Astrocyte (in vitro differentiated cells and primary cell): ENCODE results near the gene FHL2. TPM values are rescaled to one million over a fixed set of nuclear protein-coding genes. Genes with fewer than 3 reads are reported as not detected.
A peak's percentile ranks its signal among the peaks of the same experiment; 100 is the strongest.

Experiments used
- DNase-seq: peaks from one replicate; pipeline ENCODE4 v3.0.0-alpha.2; 2010; ENCODE audit warnings: low read depth
- FAIRE-seq: peaks from 2 replicates; lab custom pipeline; 2011; peaks lifted over from hg19 to GRCh38; lab: Jason Lieb, UNC
- H2AFZ ChIP-seq: 2 replicates; pipeline ENCODE4 v1.6.0; 2012; ENCODE audit warnings: low read depth, low read length, inconsistent platforms
- H3K27ac ChIP-seq: 2 replicates; pipeline ENCODE4 v1.5.1; 2011; ENCODE audit warnings: low read depth, low read length, inconsistent platforms
- H3K27me3 ChIP-seq: 2 replicates; pipeline ENCODE4 v1.6.0; 2011; ENCODE audit warnings: low read length, inconsistent platforms; ENCODE audit not compliant: insufficient read depth
- H3K36me3 ChIP-seq: 2 replicates; pipeline ENCODE4 v1.5.1; 2011; ENCODE audit warnings: low read length, inconsistent platforms; ENCODE audit not compliant: insufficient read depth
- H3K4me1 ChIP-seq: 2 replicates; pipeline ENCODE4 v1.5.1; 2011; ENCODE audit warnings: low read length, inconsistent platforms; ENCODE audit not compliant: insufficient read depth
- H3K4me2 ChIP-seq: 2 replicates; pipeline ENCODE4 v1.6.0; 2012; ENCODE audit warnings: low read length, inconsistent platforms
- H3K4me3 ChIP-seq: 2 replicates; pipeline ENCODE4 v1.5.1; 2011; ENCODE audit warnings: low read depth, mild to moderate bottlenecking, low read length, inconsistent platforms; ENCODE audit not compliant: insufficient read depth
- H3K79me2 ChIP-seq: 2 replicates; pipeline ENCODE4 v1.6.0; 2012; ENCODE audit warnings: mild to moderate bottlenecking, low read length, inconsistent platforms; ENCODE audit not compliant: insufficient read depth
- H3K9ac ChIP-seq: 2 replicates; pipeline ENCODE4 v1.6.0; 2012; ENCODE audit warnings: mild to moderate bottlenecking, low read length, inconsistent platforms
- H3K9me3 ChIP-seq: 2 replicates; pipeline ENCODE4 v1.5.1; 2012; ENCODE audit warnings: low read depth, mild to moderate bottlenecking, low read length, inconsistent platforms; ENCODE audit not compliant: insufficient read depth
- H4K20me1 ChIP-seq: 2 replicates; pipeline ENCODE4 v1.6.0; 2012; ENCODE audit warnings: low read length, inconsistent platforms; ENCODE audit not compliant: insufficient read depth
- H3K27ac Mint-ChIP-seq: one replicate; pipeline ENCODE4 v1.8.0; 2021; ENCODE audit warnings: mild to moderate bottlenecking, mixed read lengths; ENCODE audit not compliant: unreplicated experiment
- H3K27me3 Mint-ChIP-seq: one replicate; pipeline ENCODE4 v1.8.0; 2021; ENCODE audit warnings: low read depth, mixed read lengths; ENCODE audit not compliant: unreplicated experiment
- H3K36me3 Mint-ChIP-seq: one replicate; pipeline ENCODE4 v1.8.0; 2021; ENCODE audit warnings: low read depth, mixed read lengths; ENCODE audit not compliant: unreplicated experiment
- H3K4me1 Mint-ChIP-seq: one replicate; pipeline ENCODE4 v1.8.0; 2021; ENCODE audit warnings: low read depth, mixed read lengths; ENCODE audit not compliant: unreplicated experiment
- H3K4me3 Mint-ChIP-seq: one replicate; pipeline ENCODE4 v1.8.0; 2021; ENCODE audit warnings: mild to moderate bottlenecking, moderate library complexity, mixed read lengths; ENCODE audit not compliant: unreplicated experiment
- H3K9me3 Mint-ChIP-seq: one replicate; pipeline ENCODE4 v1.8.0; 2021; ENCODE audit warnings: mild to moderate bottlenecking, mixed read lengths; ENCODE audit not compliant: unreplicated experiment
- CTCF ChIP-seq: IDR thresholded peaks from 2 replicates; pipeline ENCODE4 v1.5.1; 2011; ENCODE audit warnings: low read depth, mild to moderate bottlenecking, inconsistent platforms, low read length, moderate library complexity; ENCODE audit not compliant: insufficient read depth
- EZH2 ChIP-seq: IDR thresholded peaks from 2 replicates; pipeline ENCODE4 v1.6.1; 2012; ENCODE audit warnings: mild to moderate bottlenecking, low read length, inconsistent platforms; ENCODE audit not compliant: insufficient read depth
- total RNA-seq: library from RNA; stranded (reverse); gene quantifications from 2 replicates; pipeline ENCODE4 v1.2.1, GENCODE V29; 2021

The FHL2 gene
- total RNA-seq, 1 donor from 2014 or later = 104 TPM

- peaks cover 98% of the 10 kb centered on the region for H3K79me2 ChIP-seq
Observed at GRCh38 chr2:105377871-105378270, 21.0 kb downstream of the FHL2 start.

GRCh38 chr2:105376789-105377240 lies 22.0 kb downstream of the FHL2 start:
- FAIRE-seq (no peak), DNase-seq (peak; percentile 92)
- no peak overlapping the region for H2AFZ ChIP-seq
- peak overlapping the region; percentile 66 for H3K27ac ChIP-seq
- H3K4me1 Mint-ChIP-seq = peaks cover 45% of the 10 kb centered on the region
- peaks cover 99% of the 10 kb centered on the region for H4K20me1 ChIP-seq
- peaks cover 71% of the 10 kb centered on the region for H3K36me3 ChIP-seq
- peaks cover 61% of the 10 kb centered on the region for H3K36me3 Mint-ChIP-seq
- no peaks in the 10 kb centered on the region for H3K27me3 ChIP-seq
- H3K27me3 Mint-ChIP-seq = no peaks in the 10 kb centered on the region
- H3K4me3 ChIP-seq = no peak overlapping the region
- H3K4me1 ChIP-seq = peaks cover 72% of the 10 kb centered on the region
- no peak overlapping the region for H3K27ac Mint-ChIP-seq
- peaks cover 91% of the 10 kb centered on the region for H3K79me2 ChIP-seq
- H3K9me3 Mint-ChIP-seq = no peaks in the 10 kb centered on the region
- no peak overlapping the region for H3K4me3 Mint-ChIP-seq
- peak overlapping the region; percentile 50 for H3K4me2 ChIP-seq
- TF ChIP-seq CTCF (no peak), EZH2 (no peak)
- no peaks in the 10 kb centered on the region for H3K9me3 ChIP-seq
- H3K9ac ChIP-seq = peak overlapping the region; percentile 2

More at GRCh38 chr2:105377871-105378270, 21.0 kb downstream of the FHL2 start:
- FAIRE-seq = no peak
- no peak for DNase-seq
- Mint-ChIP-seq H3K27ac (no peak overlapping the region), H3K27me3 (no peaks in the 10 kb centered on the region), H3K9me3 (no peaks in the 10 kb centered on the region), H3K36me3 (peaks cover 53% of the 10 kb centered on the region), H3K4me1 (peaks cover 45% of the 10 kb centered on the region), H3K4me3 (no peak overlapping the region)
- Histone ChIP-seq H3K27me3 (no peaks in the 10 kb centered on the region), H3K4me3 (no peak overlapping the region), H3K9ac (peak overlapping the region; percentile 35), H3K36me3 (peaks cover 73% of the 10 kb centered on the region), H3K4me2 (peak overlapping the region; percentile 10), H3K4me1 (peaks cover 72% of the 10 kb centered on the region), H4K20me1 (peaks cover 97% of the 10 kb centered on the region), H2AFZ (no peak overlapping the region), H3K9me3 (no peaks in the 10 kb centered on the region), H3K27ac (peak overlapping the region; percentile 57)
- TF ChIP-seq CTCF (no peak), EZH2 (no peak)

GRCh38 chr2:105376010-105376409 lies 22.8 kb downstream of the FHL2 start:
- peak overlapping the region; percentile 13 for H3K9ac ChIP-seq
- peaks cover 91% of the 10 kb centered on the region for H3K79me2 ChIP-seq
- peak overlapping the region; percentile 66 for H3K27ac ChIP-seq
- no peak overlapping the region for H2AFZ ChIP-seq
- H3K4me3 Mint-ChIP-seq = no peak overlapping the region
- TF ChIP-seq CTCF (no peak), EZH2 (no peak)
- peaks cover 71% of the 10 kb centered on the region for H3K36me3 ChIP-seq
- peak overlapping the region; percentile 50 for H3K4me2 ChIP-seq
- peak overlapping the region; percentile 67 for H3K27ac Mint-ChIP-seq
- no peaks in the 10 kb centered on the region for H3K27me3 Mint-ChIP-seq
- no peak overlapping the region for H3K4me3 ChIP-seq
- H3K4me1 ChIP-seq = peaks cover 76% of the 10 kb centered on the region
- DNase-seq (no peak), FAIRE-seq (no peak)
- no peaks in the 10 kb centered on the region for H3K9me3 Mint-ChIP-seq
- H3K36me3 Mint-ChIP-seq = peaks cover 55% of the 10 kb centered on the region
- H3K4me1 Mint-ChIP-seq = peaks cover 48% of the 10 kb centered on the region
- H3K9me3 ChIP-seq = no peaks in the 10 kb centered on the region
- H4K20me1 ChIP-seq = peaks cover 99% of the 10 kb centered on the region
- H3K27me3 ChIP-seq = no peaks in the 10 kb centered on the region
